Measurements from ENCODE around the gene RTN3. TPM values are rescaled to one million over a fixed set of nuclear protein-coding genes. Genes with fewer than 3 reads are reported as not detected.

RTN3 gene
- total RNA-seq, 1 donor from 2014 or later: 279 TPM

GRCh38 chr11:63756919-63757761 lies 75.8 kb downstream of the RTN3 start:
- Histone ChIP-seq H3K27ac (no peak overlapping the region), H3K9me3 (ENCODE audit: low read depth) (no peaks in the 10 kb centered on the region), H3F3A (ENCODE audit: low read depth) (peaks cover 66% of the 10 kb centered on the region), H3K9ac (no peak overlapping the region), H3K79me2 (ENCODE audit: low read depth) (peaks cover 37% of the 10 kb centered on the region), H3K4me3 (no peak overlapping the region), H3K36me3 (peaks cover 7% of the 10 kb centered on the region), H3K4me2 (no peak overlapping the region), H3K4me1 (peaks cover 21% of the 10 kb centered on the region), H4K20me1 (ENCODE audit: low read depth) (peaks cover 55% of the 10 kb centered on the region), H2AFZ (replicated peaks) (no peak overlapping the region), H3K27me3 (no peaks in the 10 kb centered on the region)
- Mint-ChIP-seq H3K4me1 (peaks cover 22% of the 10 kb centered on the region), H3K36me3 (peaks cover 32% of the 10 kb centered on the region), H3K4me3 (no peak overlapping the region), H3K27ac (no peak overlapping the region), H3K27me3 (ENCODE audit: insufficient read depth, low read depth) (peaks cover 13% of the 10 kb centered on the region), H3K9me3 (no peaks in the 10 kb centered on the region)
- DNase-seq (ENCODE audit: low spot score): no peak
- no peak for TF ChIP-seq EZH2 (IDR thresholded peaks at IDR 0.05)

GRCh38 chr11:63760487-63761079 lies 79.3 kb downstream of the RTN3 start:
- H2AFZ ChIP-seq (replicated peaks): no peak overlapping the region
- Mint-ChIP-seq H3K36me3 (peaks cover 20% of the 10 kb centered on the region), H3K9me3 (no peaks in the 10 kb centered on the region), H3K27me3 (ENCODE audit: insufficient read depth, low read depth) (peaks cover 16% of the 10 kb centered on the region), H3K27ac (no peak overlapping the region), H3K4me3 (peak overlapping the region; percentile 53), H3K4me1 (peaks cover 30% of the 10 kb centered on the region)
- peak overlapping the region; percentile 62 for H3K4me3 ChIP-seq
- H3K36me3 ChIP-seq: peaks cover 7% of the 10 kb centered on the region
- H3K27ac ChIP-seq: no peak overlapping the region
- peaks cover 72% of the 10 kb centered on the region for H3K79me2 ChIP-seq (ENCODE audit: low read depth)
- TF ChIP-seq, protein P1, sequence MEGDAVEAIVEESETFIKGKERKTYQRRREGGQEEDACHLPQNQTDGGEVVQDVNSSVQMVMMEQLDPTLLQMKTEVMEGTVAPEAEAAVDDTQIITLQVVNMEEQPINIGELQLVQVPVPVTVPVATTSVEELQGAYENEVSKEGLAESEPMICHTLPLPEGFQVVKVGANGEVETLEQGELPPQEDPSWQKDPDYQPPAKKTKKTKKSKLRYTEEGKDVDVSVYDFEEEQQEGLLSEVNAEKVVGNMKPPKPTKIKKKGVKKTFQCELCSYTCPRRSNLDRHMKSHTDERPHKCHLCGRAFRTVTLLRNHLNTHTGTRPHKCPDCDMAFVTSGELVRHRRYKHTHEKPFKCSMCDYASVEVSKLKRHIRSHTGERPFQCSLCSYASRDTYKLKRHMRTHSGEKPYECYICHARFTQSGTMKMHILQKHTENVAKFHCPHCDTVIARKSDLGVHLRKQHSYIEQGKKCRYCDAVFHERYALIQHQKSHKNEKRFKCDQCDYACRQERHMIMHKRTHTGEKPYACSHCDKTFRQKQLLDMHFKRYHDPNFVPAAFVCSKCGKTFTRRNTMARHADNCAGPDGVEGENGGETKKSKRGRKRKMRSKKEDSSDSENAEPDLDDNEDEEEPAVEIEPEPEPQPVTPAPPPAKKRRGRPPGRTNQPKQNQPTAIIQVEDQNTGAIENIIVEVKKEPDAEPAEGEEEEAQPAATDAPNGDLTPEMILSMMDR (IDR thresholded peaks at IDR 0.05): no peak
- TF ChIP-seq EZH2phosphoT487 (IDR thresholded peaks at IDR 0.05) (no peak), EZH2 (IDR thresholded peaks at IDR 0.05) (no peak)
- H3K27me3 ChIP-seq: no peaks in the 10 kb centered on the region
- H3K9ac ChIP-seq: no peak overlapping the region
- peak overlapping the region; percentile 92 for H3K4me2 ChIP-seq
- H3F3A ChIP-seq (ENCODE audit: low read depth): peaks cover 95% of the 10 kb centered on the region
- H3K4me1 ChIP-seq: peaks cover 30% of the 10 kb centered on the region
- H4K20me1 ChIP-seq (ENCODE audit: low read depth): peaks cover 79% of the 10 kb centered on the region
- H3K9me3 ChIP-seq (ENCODE audit: low read depth): no peaks in the 10 kb centered on the region
- DNase-seq (ENCODE audit: low spot score): peak; percentile 6

DNA sequence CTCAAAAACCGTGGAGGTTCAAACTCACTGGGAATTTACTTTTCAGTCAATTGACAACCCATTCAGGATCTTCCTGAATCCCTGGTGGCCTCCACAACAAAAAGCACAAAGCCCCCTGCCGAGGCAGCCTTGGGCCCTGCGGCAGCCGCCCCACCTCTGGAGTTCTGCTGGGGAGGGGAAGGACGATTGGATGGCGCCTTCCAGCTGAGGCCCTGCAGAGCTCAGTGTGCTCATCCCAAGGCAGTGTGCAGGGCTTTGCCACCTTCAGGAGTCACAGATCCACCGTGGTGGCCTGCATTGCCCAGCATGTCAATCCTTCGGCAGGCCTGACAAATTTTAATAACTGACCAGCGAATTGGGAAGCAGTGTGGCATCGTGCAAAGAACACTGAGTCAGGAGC lies 79.9 kb downstream of the RTN3 start:
- H3K9me3 ChIP-seq (ENCODE audit: low read depth): no peaks in the 10 kb centered on the region
- peaks cover 35% of the 10 kb centered on the region for H3K4me1 Mint-ChIP-seq
- H3K36me3 Mint-ChIP-seq: peaks cover 17% of the 10 kb centered on the region
- no peak for TF ChIP-seq EZH2phosphoT487 (IDR thresholded peaks at IDR 0.05)
- TF ChIP-seq, protein P1 (IDR thresholded peaks at IDR 0.05): no peak
- no peak for TF ChIP-seq EZH2 (IDR thresholded peaks at IDR 0.05)
- H3K27ac ChIP-seq: no peak overlapping the region
- peaks cover 16% of the 10 kb centered on the region for H3K27me3 Mint-ChIP-seq (ENCODE audit: insufficient read depth, low read depth)
- peaks cover 96% of the 10 kb centered on the region for H3F3A ChIP-seq (ENCODE audit: low read depth)
- H3K27me3 ChIP-seq: no peaks in the 10 kb centered on the region
- H3K36me3 ChIP-seq: peaks cover 7% of the 10 kb centered on the region
- H3K27ac Mint-ChIP-seq: no peak overlapping the region
- H3K9ac ChIP-seq: no peak overlapping the region
- peak overlapping the region; percentile 92 for H3K4me2 ChIP-seq
- no peaks in the 10 kb centered on the region for H3K9me3 Mint-ChIP-seq
- peak; percentile 79 for DNase-seq (ENCODE audit: low spot score)
- no peak overlapping the region for H2AFZ ChIP-seq (replicated peaks)
- H3K79me2 ChIP-seq (ENCODE audit: low read depth): peaks cover 78% of the 10 kb centered on the region
- peak overlapping the region; percentile 68 for H3K4me3 Mint-ChIP-seq
- H4K20me1 ChIP-seq (ENCODE audit: low read depth): peaks cover 85% of the 10 kb centered on the region
- peaks cover 32% of the 10 kb centered on the region for H3K4me1 ChIP-seq
- peak overlapping the region; percentile 62 for H3K4me3 ChIP-seq

Data from neural progenitor cell (in vitro differentiated cells).